ENCODE data around the gene VILL. TPM values are rescaled to one million over a fixed set of nuclear protein-coding genes. Genes with fewer than 3 reads are reported as not detected.

VILL gene
- total RNA-seq, 6 donors from 2014 or later, result 5.6 to 41.9 (median 19.0) TPM

- H3K9me3 ChIP-seq, result peaks cover 0 to 4% (median 0%) of the 10 kb centered on the region in 4 donors
- TF ChIP-seq EP300 (IDR thresholded peaks at IDR 0.05) (no peak), POLR2AphosphoS5 (IDR thresholded peaks at IDR 0.05) (no peak), POLR2A (IDR thresholded peaks at IDR 0.05) (no peak), CTCF (IDR thresholded peaks at IDR 0.05) (no peak)
- ATAC-seq (ENCODE audit: low FRiP score in 2 of 2) (no peak), DNase-seq (no peak)
- no peak overlapping the region for H3K4me3 ChIP-seq
- 94 to 100% methylated on average over 3 of the region's 3 CpGs for WGBS, 2 donors
- peaks cover 9 to 71% (median 43%) of the 10 kb centered on the region in 4 donors for H3K36me3 ChIP-seq
- H3K27me3 ChIP-seq, result no peaks in the 10 kb centered on the region
- no peaks in the 10 kb centered on the region for H3K4me1 ChIP-seq
- H3K27ac ChIP-seq, result no peak overlapping the region
These were observed 25.4 kb downstream of the VILL start for GRCh38 chr3:38015984-38016383.

GRCh38 chr3:38016410-38016809, 25.8 kb downstream of the VILL start:
- 97 to 99% methylated on average over 12 to 13 of the region's 13 CpGs for WGBS, 2 donors
- Histone ChIP-seq H3K36me3 (peaks cover 9 to 67% (median 39%) of the 10 kb centered on the region in 4 donors), H3K9me3 (peaks cover 0 to 4% (median 0%) of the 10 kb centered on the region in 4 donors), H3K27me3 (no peaks in the 10 kb centered on the region), H3K4me1 (no peaks in the 10 kb centered on the region), H3K4me3 (no peak overlapping the region), H3K27ac (no peak overlapping the region)
- TF ChIP-seq POLR2A (IDR thresholded peaks at IDR 0.05) (no peak), EP300 (IDR thresholded peaks at IDR 0.05) (no peak), POLR2AphosphoS5 (IDR thresholded peaks at IDR 0.05) (no peak), CTCF (IDR thresholded peaks at IDR 0.05) (no peak)
- DNase-seq (no peak), ATAC-seq (ENCODE audit: low FRiP score in 2 of 2) (no peak)

- Histone ChIP-seq H3K4me1 (peaks cover 0 to 2% (median under 1%) of the 10 kb centered on the region in 4 donors), H3K27ac (no peak overlapping the region), H3K9me3 (peaks cover 0 to 4% (median 0%) of the 10 kb centered on the region in 4 donors), H3K36me3 (peaks cover 9 to 67% (median 37%) of the 10 kb centered on the region in 4 donors), H3K4me3 (no peak overlapping the region), H3K27me3 (no peaks in the 10 kb centered on the region)
- WGBS, 2 donors, result 60 to 71% methylated on average over 6 of the region's 6 CpGs
- TF ChIP-seq CTCF (IDR thresholded peaks at IDR 0.05), result no peak
- no peak for TF ChIP-seq POLR2AphosphoS5 (IDR thresholded peaks at IDR 0.05)
- no peak for TF ChIP-seq EP300 (IDR thresholded peaks at IDR 0.05)
- ATAC-seq (ENCODE audit: low FRiP score in 2 of 2), result no peak
- no peak for DNase-seq
These were observed 26.4 kb downstream of the VILL start for GRCh38 chr3:38016847-38017444.

GRCh38 chr3:38017445-38018295, 27.1 kb downstream of the VILL start:
- no peak overlapping the region for H3K27ac ChIP-seq
- H3K36me3 ChIP-seq, result peaks cover 9 to 67% (median 37%) of the 10 kb centered on the region in 4 donors
- no peaks in the 10 kb centered on the region for H3K27me3 ChIP-seq
- DNase-seq (no peak), ATAC-seq (ENCODE audit: low FRiP score in 2 of 2) (no peak)
- no peak for TF ChIP-seq EP300 (IDR thresholded peaks at IDR 0.05)
- no peak for TF ChIP-seq POLR2A (IDR thresholded peaks at IDR 0.05)
- TF ChIP-seq CTCF (IDR thresholded peaks at IDR 0.05), result no peak
- no peak for TF ChIP-seq POLR2AphosphoS5 (IDR thresholded peaks at IDR 0.05)
- WGBS, 2 donors, result 79 to 96% methylated on average over 6 of the region's 9 CpGs
- no peak overlapping the region for H3K4me3 ChIP-seq
- H3K9me3 ChIP-seq, result peaks cover 0 to 4% (median 0%) of the 10 kb centered on the region in 4 donors
- peaks cover 3 to 9% (median 6%) of the 10 kb centered on the region in 4 donors for H3K4me1 ChIP-seq

All from upper lobe of left lung (tissue), 6 donors.